Eye (tissue), 1 donor: ENCODE results near the gene CRP.
"Not testable (repeated sequence)": the region's sequence is repeated elsewhere in the genome, so short reads cannot be mapped to it uniquely, and the experiment has no call there.

Experiments used
- DNase-seq: peaks from one replicate; pipeline ENCODE4 v3.0.0-alpha.2; 2015

Gene CRP, protein sequence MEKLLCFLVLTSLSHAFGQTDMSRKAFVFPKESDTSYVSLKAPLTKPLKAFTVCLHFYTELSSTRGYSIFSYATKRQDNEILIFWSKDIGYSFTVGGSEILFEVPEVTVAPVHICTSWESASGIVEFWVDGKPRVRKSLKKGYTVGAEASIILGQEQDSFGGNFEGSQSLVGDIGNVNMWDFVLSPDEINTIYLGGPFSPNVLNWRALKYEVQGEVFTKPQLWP

GRCh38 chr1:159714529-159714928 lies at the start of gene CRP:
TSS of gene CRP (minus strand) at chr1:159714589. CDS start at chr1:159714485, 104 bp downstream.
- DNase-seq, result no peak

DNA sequence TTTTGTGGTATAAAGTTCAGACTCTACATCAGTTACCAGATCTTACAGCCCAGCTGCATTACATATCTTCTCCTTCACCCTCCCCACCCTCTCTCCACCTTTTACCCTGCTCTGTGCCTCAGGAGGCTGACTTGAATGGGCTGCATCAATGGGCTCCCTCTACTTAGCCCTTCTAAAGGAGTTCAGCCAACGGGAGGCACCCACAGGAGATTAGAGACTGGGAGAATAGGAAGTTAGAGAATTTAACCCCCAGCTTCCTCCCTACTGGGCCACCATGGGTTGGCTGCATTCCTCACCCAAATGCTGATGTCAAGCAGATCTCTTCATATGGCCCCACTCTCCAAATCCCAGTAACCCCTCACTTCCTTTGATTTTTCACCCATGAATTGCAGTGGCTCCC lies 49.3 kb upstream of the CRP start:
- DNase-seq, result no peak

DNA sequence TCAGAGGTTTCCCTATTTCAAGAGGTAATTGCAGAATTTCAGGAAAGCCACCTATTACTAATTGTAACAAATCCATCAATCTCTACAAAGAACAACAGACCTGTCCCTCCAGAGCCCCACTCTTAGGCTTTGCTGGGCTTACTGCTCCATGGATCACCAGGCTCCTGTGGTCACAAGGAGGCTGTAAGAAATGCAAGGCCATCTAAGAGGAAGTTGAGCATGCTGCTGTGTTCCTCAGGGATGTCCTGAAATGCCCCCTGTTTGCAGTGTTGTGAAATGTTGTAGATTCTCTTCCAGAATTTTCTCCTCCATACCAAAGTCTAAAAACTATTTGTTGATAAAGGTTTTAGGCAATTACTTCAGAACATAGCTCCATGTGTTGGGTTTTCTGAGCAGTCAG lies 42.0 kb upstream of the CRP start:
- DNase-seq, result no peak

DNA sequence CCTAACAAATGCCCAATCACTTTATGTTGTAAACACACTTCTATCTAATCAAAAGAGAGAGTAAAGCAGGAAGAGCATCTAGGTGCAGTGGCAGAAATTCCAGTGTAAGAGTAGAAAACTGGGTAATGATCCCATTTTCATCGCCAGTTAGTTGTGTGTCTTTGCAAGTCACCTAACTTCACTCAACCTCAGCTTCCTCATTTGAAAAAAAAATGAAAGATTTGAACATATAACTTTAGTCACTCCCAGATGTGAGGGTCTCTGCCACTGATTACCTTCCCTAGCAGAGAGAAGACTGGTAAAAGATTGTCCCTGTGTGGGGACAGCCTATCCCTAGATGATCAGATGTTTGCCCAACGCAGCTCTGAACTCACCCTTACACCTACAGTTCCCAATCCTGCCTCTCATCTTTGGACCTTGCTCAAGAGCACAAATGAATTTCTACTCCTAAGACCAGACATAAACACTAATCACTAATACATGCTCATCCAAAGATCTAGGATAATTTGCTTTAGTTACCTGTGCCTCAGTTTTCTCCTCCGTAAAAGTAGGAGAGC lies 41.1 kb upstream of the CRP start:
- no peak for DNase-seq

DNA sequence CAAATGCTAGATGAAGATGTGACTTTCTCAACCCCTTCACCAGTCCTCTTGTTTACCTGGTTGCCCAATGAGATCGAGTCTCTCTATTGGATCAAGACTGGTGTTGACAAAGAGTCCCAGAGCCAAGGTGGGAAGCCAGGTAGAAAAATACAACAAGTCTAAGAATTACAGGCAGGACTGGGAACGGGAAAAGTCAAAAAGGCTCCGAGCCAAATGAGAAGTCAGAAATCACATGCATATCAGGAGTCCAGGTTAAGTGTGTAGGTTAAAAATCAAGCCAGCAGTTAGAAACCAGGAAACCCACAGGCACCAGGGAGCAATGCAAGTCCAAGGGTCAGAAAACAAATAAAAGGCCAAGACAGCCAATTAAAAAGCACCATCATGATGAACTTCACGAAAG lies 39.0 kb upstream of the CRP start:
- no peak for DNase-seq

- no peak for DNase-seq
Observed at GRCh38 chr1:159752135-159752580, 37.8 kb upstream of the CRP start.

DNA sequence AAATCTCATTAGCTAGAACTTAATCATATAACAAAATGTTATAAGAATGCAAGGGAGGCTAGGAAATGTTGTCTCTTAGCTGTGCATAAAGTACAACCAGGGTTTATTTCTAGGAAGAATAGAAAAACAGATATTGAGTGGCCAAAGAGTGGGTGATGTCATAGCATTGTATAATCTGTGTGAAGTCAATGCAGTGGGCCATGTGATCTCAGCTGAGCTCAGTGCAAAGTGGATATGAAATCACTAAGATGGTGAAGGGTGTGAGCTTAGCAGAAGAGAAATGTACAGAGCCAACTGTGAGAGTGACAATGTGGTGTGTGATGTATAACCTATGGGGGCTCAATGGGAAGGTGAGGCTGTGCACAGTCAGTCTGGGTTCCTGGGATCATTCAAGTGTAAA lies 36.6 kb upstream of the CRP start:
- no peak for DNase-seq

DNA sequence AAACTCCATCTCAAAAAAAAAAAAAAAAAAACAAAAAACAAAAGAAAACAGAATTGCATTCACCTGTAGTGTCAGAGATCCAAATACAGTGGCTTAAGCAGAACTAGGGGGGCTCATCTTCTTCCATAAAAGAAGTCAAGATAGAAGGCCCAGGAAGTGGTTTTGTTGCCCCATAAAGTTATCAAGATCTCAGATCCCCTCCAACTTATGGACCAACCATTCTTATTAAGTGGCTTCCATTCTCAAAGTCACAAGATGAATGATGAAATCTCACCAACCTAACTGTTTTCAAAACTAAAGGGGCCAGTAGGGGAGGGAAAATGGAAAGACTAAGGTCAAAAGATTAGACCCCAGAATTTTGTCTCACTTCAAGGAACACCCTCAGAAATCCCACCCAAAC lies 36.2 kb upstream of the CRP start:
- DNase-seq, result no peak

GRCh38 chr1:159749630-159750029 lies 35.2 kb upstream of the CRP start:
- no peak for DNase-seq

- no peak for DNase-seq
Observed at GRCh38 chr1:159748370-159748769, 34.0 kb upstream of the CRP start.

DNA sequence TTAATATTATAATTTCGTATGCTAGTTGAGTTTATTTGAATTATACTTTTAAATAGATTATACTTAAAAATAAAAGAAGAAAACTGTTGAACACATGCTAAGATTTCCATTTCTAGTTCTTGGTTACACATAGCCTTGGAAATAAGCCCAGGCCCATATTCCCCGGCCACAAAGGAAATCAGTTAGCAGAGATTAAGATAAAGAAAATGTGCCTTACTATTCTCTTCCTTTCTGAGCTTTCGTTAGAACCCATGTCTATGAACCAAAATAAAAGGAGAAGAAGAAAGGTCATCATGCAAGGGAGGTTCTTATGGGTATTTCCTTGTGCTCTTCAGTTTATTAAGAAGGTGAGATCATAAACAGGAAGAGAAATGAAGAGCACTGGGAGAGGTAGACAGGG lies 32.3 kb upstream of the CRP start:
- DNase-seq, result no peak

GRCh38 chr1:159743651-159744410 lies 29.4 kb upstream of the CRP start:
- DNase-seq, result no peak

DNA sequence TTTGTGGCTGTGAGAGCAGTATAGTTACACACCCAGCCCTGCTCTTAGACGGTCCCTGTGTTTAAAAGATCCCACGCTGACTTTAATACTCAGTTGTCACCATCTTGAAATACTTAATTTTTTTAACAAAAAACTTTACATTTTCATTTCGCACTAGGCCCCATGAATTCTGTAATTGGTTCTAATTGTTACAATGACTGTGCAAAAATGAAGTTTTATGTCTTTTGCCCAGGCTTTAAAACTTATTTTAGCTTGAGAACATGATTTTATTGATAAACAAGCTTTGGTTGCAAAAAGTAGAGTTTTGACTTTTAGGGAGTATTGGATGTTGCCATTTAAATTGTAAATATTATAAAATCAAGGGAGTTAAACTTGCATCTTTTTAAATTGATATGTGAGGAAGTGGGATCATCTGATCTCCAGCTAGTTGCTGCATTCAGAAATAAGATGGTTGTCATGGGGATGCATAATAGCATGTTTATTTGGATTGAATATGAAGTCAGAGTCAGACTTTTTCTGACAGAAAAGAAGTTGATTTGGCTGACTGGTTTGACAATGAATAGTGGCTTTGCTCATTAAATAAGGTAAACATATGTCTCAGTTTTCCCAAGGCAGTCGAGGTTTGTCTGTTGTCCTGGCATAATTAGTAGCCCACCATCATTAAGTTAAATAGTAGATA lies 23.0 kb upstream of the CRP start:
- no peak for DNase-seq

GRCh38 chr1:159723188-159723587 lies 8.8 kb upstream of the CRP start:
- not testable (repeated sequence) for DNase-seq

GRCh38 chr1:159719990-159720389 lies 5.6 kb upstream of the CRP start:
- no peak for DNase-seq

DNA sequence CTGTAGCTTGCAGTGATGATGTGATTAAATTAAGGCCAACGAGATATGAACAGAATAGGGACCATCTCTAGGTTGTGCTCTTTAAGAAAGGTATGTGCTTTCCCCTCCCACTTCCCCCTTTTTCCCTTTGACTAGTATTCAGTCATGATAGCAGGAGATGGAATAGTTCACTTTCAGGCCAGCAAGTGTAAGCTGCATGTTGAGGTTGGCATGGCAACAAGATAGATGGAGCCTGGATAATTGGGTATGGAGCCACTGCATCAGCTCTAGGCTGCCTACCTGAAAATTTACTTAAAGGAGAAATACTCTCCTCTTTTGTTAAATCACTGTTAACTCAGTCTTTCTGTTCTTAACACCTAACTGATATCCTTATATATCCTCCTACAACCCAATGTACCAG lies 1.5 kb upstream of the CRP start:
- no peak for DNase-seq

DNA sequence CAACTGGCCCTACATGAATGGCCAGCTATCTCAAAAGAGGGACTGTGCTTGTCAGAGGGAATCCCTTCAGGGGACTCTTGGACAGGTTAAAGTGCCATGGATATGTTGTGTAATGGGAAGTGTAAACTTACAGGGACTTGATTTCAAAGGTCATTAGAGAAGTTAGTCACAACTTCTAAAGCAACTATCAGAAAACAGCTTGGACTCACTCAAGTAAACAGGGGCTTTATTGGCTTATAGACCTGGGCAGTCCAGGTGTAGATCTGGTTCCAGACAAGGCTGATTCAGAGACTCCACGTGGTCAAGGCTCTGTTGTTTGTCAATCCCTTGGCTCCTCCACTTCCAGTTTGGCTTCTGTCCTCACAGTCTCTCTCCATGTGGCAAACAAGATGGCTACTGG lies 2.3 kb downstream of the CRP start:
- DNase-seq, result no peak

- no peak for DNase-seq
Observed at GRCh38 chr1:159707472-159708260, 6.7 kb downstream of the CRP start.

GRCh38 chr1:159705904-159706256 lies 8.5 kb downstream of the CRP start:
- DNase-seq, result no peak

GRCh38 chr1:159705251-159705903 lies 9.0 kb downstream of the CRP start:
- no peak for DNase-seq

DNA sequence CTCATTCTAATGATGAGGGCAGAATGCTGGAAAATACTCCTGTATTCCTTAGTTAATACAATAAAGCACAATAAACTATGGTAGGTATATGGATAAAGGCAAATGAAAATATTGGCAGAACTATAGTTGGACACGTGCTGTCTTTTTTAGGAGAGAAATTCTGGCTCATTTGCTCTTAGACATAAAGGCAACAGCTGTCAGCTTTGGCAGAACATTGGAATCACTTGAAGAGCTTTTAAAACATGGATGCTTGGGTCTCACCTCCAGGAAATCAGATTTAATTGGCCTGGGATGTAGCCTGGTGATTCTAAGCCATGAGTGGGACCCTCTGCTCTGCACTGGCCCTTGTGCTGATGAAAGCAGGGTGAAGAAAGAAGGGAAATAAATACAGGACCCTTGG lies 9.9 kb downstream of the CRP start:
- DNase-seq, result no peak

GRCh38 chr1:159700312-159700711 lies 14.1 kb downstream of the CRP start:
- no peak for DNase-seq

- DNase-seq, result no peak
Observed at GRCh38 chr1:159699653-159700052, 14.7 kb downstream of the CRP start.
